Gastrocnemius medialis (tissue), 4 donors: ENCODE measurements around the gene LCNL1. TPM values are rescaled to one million over a fixed set of nuclear protein-coding genes. Genes with fewer than 3 reads are reported as not detected.

Experiments
- ATAC-seq, 2 donors: fragments of 150-250 bp; one replicate each; pipeline ENCODE4 v1.9.1; 2016
- DNase-seq, 2 donors: peaks; one replicate each; pipeline ENCODE4 v3.0.0-alpha.2; 2019
- H3K27ac ChIP-seq, 4 donors: fragments of 200-600 bp; sonication (generic); 1 replicate in 1 of 4; 2 replicates in 3 of 4; pipeline ENCODE4 v1.5.1; 2016 to 2018; ENCODE audit warnings: mild to moderate bottlenecking in 2 of 4, moderate library complexity in 1 of 4
- H3K27me3 ChIP-seq, 3 donors: fragments of 200-600 bp; sonication (generic) in 2 of 3; 1 replicate in 1 of 3; 2 replicates in 2 of 3; pipeline versions ENCODE4 v1.5.1 to v1.6.0; 2016 to 2019; ENCODE audit warnings: mild to moderate bottlenecking in 1 of 3, moderate library complexity in 1 of 3
- H3K36me3 ChIP-seq, 2 donors: fragments of 200-600 bp; sonication (generic) in 1 of 2; one replicate each; pipeline ENCODE4 v1.5.1; 2017 to 2018
- H3K4me1 ChIP-seq, 2 donors: fragments of 200-600 bp; sonication (generic) in 1 of 2; one replicate each; pipeline ENCODE4 v1.5.1; 2016 to 2017; ENCODE audit warnings: mild to moderate bottlenecking in 2 of 2
- H3K4me3 ChIP-seq, 4 donors: fragments of 200-600 bp; sonication (generic) in 3 of 4; 1 replicate in 1 of 4; 2 replicates in 3 of 4; pipeline ENCODE4 v1.5.1; 2016 to 2019; ENCODE audit warnings: mild to moderate bottlenecking in 2 of 4
- H3K9me3 ChIP-seq, 3 donors: fragments of 200-600 bp; sonication (generic) in 2 of 3; 1 replicate in 1 of 3; 2 replicates in 2 of 3; pipeline ENCODE4 v1.5.1; 2016 to 2019
- POLR2A ChIP-seq, 2 donors: fragments of 450-650 bp; IDR thresholded peaks; one replicate each; pipeline ENCODE4 v1.6.1; 2017; ENCODE audit warnings: antibody characterized with exemption in 2 of 2, mild to moderate bottlenecking in 2 of 2, moderate library complexity in 2 of 2
- in situ Hi-C, 4 donors: fragments of 200-750 bp; cut with MboI; loops; one replicate each; pipeline versions ENCODE4 v1.15.0 to v1.8.0; 2017; ENCODE audit warnings: low sequenced_read_pairs in 4 of 4
- intact Hi-C: fragments of 100-400 bp; cut with DNase I; formaldehyde crosslinking; loops from one replicate; pipeline ENCODE4 v1.15.1; 2023; ENCODE audit warnings: low total_unique reads
- total RNA-seq, 4 donors: library from RNA; depleted of rRNA; stranded (reverse); fragments of >200 nt; gene quantifications; one replicate each; pipeline versions ENCODE4 v1.1.0 to v1.2.3, GENCODE V29; 2016
- TF ChIP-seq, protein P1 (sequence below), 5 experiments: fragments of 450-650 bp in 3 of 5; fragments of 200-600 bp in 2 of 5; sonication (generic) in 2 of 5; IDR thresholded peaks in 4 of 5; conservative IDR thresholded peaks in 1 of 5; 1 replicate in 4 of 5; 2 replicates in 1 of 5; pipeline ENCODE4 v1.5.1; 2016 to 2019; ENCODE audit warnings: antibody characterized with exemption in 5 of 5, mild to moderate bottlenecking in 3 of 5, moderate library complexity in 3 of 5

LCNL1 gene
- total RNA-seq, 4 donors from 2014 or later = 0.10 TPM; not detected in 3

GRCh38 chr9:137014166-137014565 lies 31.4 kb downstream of the LCNL1 start:
- TF ChIP-seq, protein P1, sequence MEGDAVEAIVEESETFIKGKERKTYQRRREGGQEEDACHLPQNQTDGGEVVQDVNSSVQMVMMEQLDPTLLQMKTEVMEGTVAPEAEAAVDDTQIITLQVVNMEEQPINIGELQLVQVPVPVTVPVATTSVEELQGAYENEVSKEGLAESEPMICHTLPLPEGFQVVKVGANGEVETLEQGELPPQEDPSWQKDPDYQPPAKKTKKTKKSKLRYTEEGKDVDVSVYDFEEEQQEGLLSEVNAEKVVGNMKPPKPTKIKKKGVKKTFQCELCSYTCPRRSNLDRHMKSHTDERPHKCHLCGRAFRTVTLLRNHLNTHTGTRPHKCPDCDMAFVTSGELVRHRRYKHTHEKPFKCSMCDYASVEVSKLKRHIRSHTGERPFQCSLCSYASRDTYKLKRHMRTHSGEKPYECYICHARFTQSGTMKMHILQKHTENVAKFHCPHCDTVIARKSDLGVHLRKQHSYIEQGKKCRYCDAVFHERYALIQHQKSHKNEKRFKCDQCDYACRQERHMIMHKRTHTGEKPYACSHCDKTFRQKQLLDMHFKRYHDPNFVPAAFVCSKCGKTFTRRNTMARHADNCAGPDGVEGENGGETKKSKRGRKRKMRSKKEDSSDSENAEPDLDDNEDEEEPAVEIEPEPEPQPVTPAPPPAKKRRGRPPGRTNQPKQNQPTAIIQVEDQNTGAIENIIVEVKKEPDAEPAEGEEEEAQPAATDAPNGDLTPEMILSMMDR (IDR thresholded peaks at IDR 0.05 in 4 of 5, conservative IDR thresholded peaks at IDR 0.05 in 1 of 5) = no peak
- TF ChIP-seq POLR2A (IDR thresholded peaks at IDR 0.05) = no peak
- Histone ChIP-seq H3K27me3 (no peaks in the 10 kb centered on the region), H3K36me3 (peaks cover 0 to 62% of the 10 kb centered on the region in 2 donors), H3K9me3 (no peaks in the 10 kb centered on the region), H3K4me1 (no peaks in the 10 kb centered on the region), H3K4me3 (no peak overlapping the region), H3K27ac (no peak overlapping the region)
- DNase-seq (no peak), ATAC-seq (no peak)
- in situ Hi-C loops (no loop called here), intact Hi-C loops (no loop called here)

- H3K4me1 ChIP-seq = no peaks in the 10 kb centered on the region
- no peak for TF ChIP-seq POLR2A (IDR thresholded peaks at IDR 0.05)
- TF ChIP-seq, protein P1 (IDR thresholded peaks at IDR 0.05 in 4 of 5, conservative IDR thresholded peaks at IDR 0.05 in 1 of 5) = no peak
- ATAC-seq (no peak), DNase-seq (no peak)
- intact Hi-C loops = no loop called here
- no peak overlapping the region for H3K27ac ChIP-seq
- H3K4me3 ChIP-seq = no peak overlapping the region
- H3K36me3 ChIP-seq = peaks cover 0 to 55% of the 10 kb centered on the region in 2 donors
- H3K9me3 ChIP-seq = no peaks in the 10 kb centered on the region
- in situ Hi-C loops = no loop called here
- H3K27me3 ChIP-seq = no peaks in the 10 kb centered on the region
Observed at GRCh38 chr9:137014776-137015539, 32.2 kb downstream of the LCNL1 start.

DNA sequence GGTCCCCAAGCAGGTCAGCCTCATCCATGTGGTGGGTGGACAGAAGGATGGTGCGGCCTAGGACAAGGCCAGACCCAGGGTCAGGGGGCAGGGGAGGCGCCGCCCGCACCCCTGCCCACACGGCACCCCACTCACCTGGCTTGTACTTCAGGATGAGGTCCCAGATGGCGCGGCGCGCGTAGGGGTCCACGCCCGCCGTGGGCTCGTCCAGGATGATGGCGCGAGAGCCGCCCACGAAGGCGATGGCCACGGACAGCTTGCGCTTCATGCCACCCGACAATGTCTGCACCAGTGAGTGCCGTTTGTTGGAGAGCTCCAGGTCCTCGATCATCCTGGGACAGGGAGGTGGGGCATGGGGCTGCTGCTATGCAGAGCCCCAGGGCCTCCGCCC lies 32.7 kb downstream of the LCNL1 start:
- no peaks in the 10 kb centered on the region for H3K9me3 ChIP-seq
- intact Hi-C loops (no loop called here), in situ Hi-C loops (no loop called here)
- peaks cover 0 to 55% of the 10 kb centered on the region in 2 donors for H3K36me3 ChIP-seq
- no peak overlapping the region for H3K27ac ChIP-seq
- no peak for ATAC-seq
- DNase-seq = no peak
- no peaks in the 10 kb centered on the region for H3K27me3 ChIP-seq
- no peaks in the 10 kb centered on the region for H3K4me1 ChIP-seq
- H3K4me3 ChIP-seq = no peak overlapping the region
- no peak for TF ChIP-seq POLR2A (IDR thresholded peaks at IDR 0.05)
- TF ChIP-seq, protein P1 (IDR thresholded peaks at IDR 0.05 in 4 of 5, conservative IDR thresholded peaks at IDR 0.05 in 1 of 5) = no peak

- Histone ChIP-seq H3K4me3 (no peak overlapping the region), H3K36me3 (peaks cover 0 to 57% of the 10 kb centered on the region in 2 donors), H3K27me3 (no peaks in the 10 kb centered on the region), H3K4me1 (no peaks in the 10 kb centered on the region), H3K9me3 (no peaks in the 10 kb centered on the region), H3K27ac (no peak overlapping the region)
- ATAC-seq = no peak
- TF ChIP-seq, protein P1 (IDR thresholded peaks at IDR 0.05 in 4 of 5, conservative IDR thresholded peaks at IDR 0.05 in 1 of 5) = no peak
- TF ChIP-seq POLR2A (IDR thresholded peaks at IDR 0.05) = no peak
- intact Hi-C loops (no loop called here), in situ Hi-C loops (no loop called here)
- DNase-seq = no peak
Observed at GRCh38 chr9:137015976-137016375, 33.2 kb downstream of the LCNL1 start.
